Kidney glomerular epithelial cell (primary cell): ENCODE results near the gene MEGF8.

Experiments used
- DNase-seq: peaks from one replicate; lab custom pipeline; 2025; lab: John Stamatoyannopoulos, UW

MEGF8 gene

GRCh38 chr19:42419309-42419708 is 93.9 kb downstream of the MEGF8 start:
- DNase-seq = no peak

GRCh38 chr19:42420055-42420544 is 94.7 kb downstream of the MEGF8 start:
- DNase-seq = peak; percentile 12

- no peak for DNase-seq
Observed at GRCh38 chr19:42421101-42421500, 95.7 kb downstream of the MEGF8 start.

- no peak for DNase-seq
Observed at GRCh38 chr19:42421591-42422031, 96.2 kb downstream of the MEGF8 start.

- DNase-seq = no peak
Observed at GRCh38 chr19:42422092-42422900, 96.9 kb downstream of the MEGF8 start.

- DNase-seq = peak; percentile 10
Observed at GRCh38 chr19:42422901-42423461, 97.5 kb downstream of the MEGF8 start.

GRCh38 chr19:42423462-42424344 is 98.3 kb downstream of the MEGF8 start:
- peak; percentile 92 for DNase-seq

- DNase-seq = no peak
Observed at GRCh38 chr19:42424345-42424707, 98.9 kb downstream of the MEGF8 start.

- DNase-seq = no peak
Observed at GRCh38 chr19:42424712-42425131, 99.3 kb downstream of the MEGF8 start.

- DNase-seq = no peak
Observed at GRCh38 chr19:42426643-42427042, 101.2 kb downstream of the MEGF8 start.

- DNase-seq = no peak
Observed at GRCh38 chr19:42427313-42427712, 101.9 kb downstream of the MEGF8 start, which contains the start of gene LIPE. Gene LIPE (minus strand): TSS chr19:42427388. CDS start chr19:42427149, 239 bp downstream.
